Mesenchymal stem cell (in vitro differentiated cells and primary cell): ENCODE results near the gene DEGS2.

Experiments
- DNase-seq: peaks from one replicate; pipeline ENCODE4 v3.0.0-alpha.2; 2013
- H2AFZ ChIP-seq: one replicate; pipeline ENCODE4 v1.6.1; 2013; ENCODE audit warnings: low read depth, mild to moderate bottlenecking, control low read depth, inconsistent platforms, low read length, moderate library complexity
- H2AK5ac ChIP-seq: 2 replicates; pipeline ENCODE4 v1.6.1; 2013; ENCODE audit warnings: low read length, moderate library complexity, mild to moderate bottlenecking, inconsistent platforms; ENCODE audit not compliant: severe bottlenecking
- H2BK120ac ChIP-seq: one replicate; pipeline ENCODE4 v1.6.1; 2013; ENCODE audit warnings: low read depth, mild to moderate bottlenecking, inconsistent platforms, low read length, moderate library complexity
- H2BK12ac ChIP-seq, 2 experiments: one replicate each; pipeline ENCODE4 v1.6.1; 2013; ENCODE audit warnings: inconsistent platforms in 2 of 2, low read length in 2 of 2, mild to moderate bottlenecking in 2 of 2, moderate library complexity in 2 of 2, control low read depth in 1 of 2
- H2BK15ac ChIP-seq: one replicate; pipeline ENCODE4 v1.6.1; 2013; ENCODE audit warnings: mild to moderate bottlenecking, low read depth, inconsistent platforms; ENCODE audit not compliant: poor library complexity, severe bottlenecking
- H2BK5ac ChIP-seq: 2 replicates; pipeline ENCODE4 v1.6.1; 2013; ENCODE audit warnings: low read depth, mild to moderate bottlenecking, low read length, control low read depth, inconsistent platforms; ENCODE audit not compliant: poor library complexity, severe bottlenecking
- H3K14ac ChIP-seq, 2 experiments: one replicate each; pipeline ENCODE4 v1.6.1; 2013; ENCODE audit warnings: inconsistent platforms in 2 of 2, low read length in 2 of 2, control low read depth in 1 of 2, mild to moderate bottlenecking in 1 of 2, moderate library complexity in 1 of 2
- H3K18ac ChIP-seq, 2 experiments: one replicate each; pipeline ENCODE4 v1.6.1; 2013; ENCODE audit warnings: inconsistent platforms in 2 of 2, low read length in 2 of 2, control low read depth in 1 of 2, low read depth in 1 of 2, mild to moderate bottlenecking in 1 of 2
- H3K23ac ChIP-seq, 2 experiments: one replicate each; pipeline ENCODE4 v1.6.1; 2013; ENCODE audit warnings: inconsistent platforms in 2 of 2, low read length in 2 of 2, mild to moderate bottlenecking in 2 of 2, moderate library complexity in 2 of 2, control low read depth in 1 of 2
- H3K27ac ChIP-seq: 2 replicates; pipeline ENCODE4 v1.5.1; 2013; ENCODE audit warnings: mild to moderate bottlenecking, moderate library complexity, low read length, control low read depth, inconsistent platforms; ENCODE audit not compliant: poor library complexity, severe bottlenecking
- H3K27me3 ChIP-seq, 2 experiments: 2 replicates each; pipeline versions ENCODE4 v1.6.1 to v1.7.0; 2013; ENCODE audit warnings: low read length in 2 of 2, mild to moderate bottlenecking in 2 of 2, moderate library complexity in 2 of 2, control low read depth in 1 of 2, inconsistent platforms in 1 of 2; ENCODE audit not compliant: control insufficient read depth in 1 of 2, insufficient read depth in 1 of 2
- H3K36me3 ChIP-seq, 2 experiments: 2 replicates each; pipeline versions ENCODE4 v1.6.1 to v1.7.0; 2013; ENCODE audit warnings: low read length in 2 of 2, control low read depth in 1 of 2, inconsistent platforms in 1 of 2, low read depth in 1 of 2, mild to moderate bottlenecking in 1 of 2; ENCODE audit not compliant: insufficient read depth in 2 of 2, control insufficient read depth in 1 of 2
- H3K4ac ChIP-seq, 2 experiments: one replicate each; pipeline ENCODE4 v1.6.1; 2013; ENCODE audit warnings: inconsistent platforms in 2 of 2, low read length in 2 of 2, mild to moderate bottlenecking in 2 of 2, moderate library complexity in 2 of 2, control low read depth in 1 of 2, low read depth in 1 of 2
- H3K4me1 ChIP-seq: 2 replicates; pipeline ENCODE4 v1.6.1; 2013; ENCODE audit warnings: low read depth, low read length, control low read depth; ENCODE audit not compliant: control insufficient read depth, insufficient read depth
- H3K4me2 ChIP-seq: 2 replicates; pipeline ENCODE4 v1.6.1; 2013; ENCODE audit warnings: low read length, mild to moderate bottlenecking, inconsistent platforms; ENCODE audit not compliant: poor library complexity, severe bottlenecking
- H3K4me3 ChIP-seq, 2 experiments: 2 replicates each; pipeline versions ENCODE4 v1.5.1 to v1.7.0; 2013; ENCODE audit warnings: low read length in 2 of 2, mild to moderate bottlenecking in 2 of 2, control low read depth in 1 of 2, low read depth in 1 of 2; ENCODE audit not compliant: insufficient read depth in 1 of 2
- H3K79me1 ChIP-seq: replicated peaks from 2 replicates; pipeline ENCODE4 v1.6.1; 2013; ENCODE audit warnings: mild to moderate bottlenecking, control low read depth, low read length, inconsistent platforms; ENCODE audit not compliant: poor library complexity, severe bottlenecking
- H3K9ac ChIP-seq: 2 replicates; pipeline ENCODE4 v1.7.0; 2013; ENCODE audit warnings: mild to moderate bottlenecking, low read length, moderate library complexity
- H3K9me3 ChIP-seq: 2 replicates; pipeline ENCODE4 v1.7.0; 2013; ENCODE audit warnings: mild to moderate bottlenecking, low read length; ENCODE audit not compliant: control insufficient read depth
- H4K8ac ChIP-seq: one replicate; pipeline ENCODE4 v1.6.1; 2013; ENCODE audit warnings: inconsistent platforms, mild to moderate bottlenecking, low read length, moderate library complexity
- H4K91ac ChIP-seq: one replicate; pipeline ENCODE4 v1.6.1; 2013; ENCODE audit warnings: mild to moderate bottlenecking, low read length, inconsistent platforms
- WGBS: methylation state at CpG from one replicate; pipeline ENCODE4 v1.1.7; 2013; ENCODE audit warnings: mixed read lengths; 5-methylcytosine and 5-hydroxymethylcytosine counted together

DEGS2 gene

GRCh38 chr14:100138955-100139354 lies 20.5 kb downstream of the DEGS2 start:
- WGBS: 94% methylated on average over 13 of the region's 13 CpGs
- H3K79me1 ChIP-seq: no peaks in the 10 kb centered on the region
- peaks cover 30 to 72% of the 10 kb centered on the region in 2 experiments for H3K36me3 ChIP-seq
- no peak overlapping the region for H2AK5ac ChIP-seq
- H2AFZ ChIP-seq: no peak overlapping the region
- DNase-seq: no peak
- H2BK5ac ChIP-seq: no peak overlapping the region
- no peak overlapping the region for H3K9ac ChIP-seq
- peaks cover 13% of the 10 kb centered on the region for H3K4me1 ChIP-seq
- no peak overlapping the region for H3K23ac ChIP-seq
- no peak overlapping the region for H2BK12ac ChIP-seq
- no peaks in the 10 kb centered on the region for H3K9me3 ChIP-seq
- no peak overlapping the region for H2BK120ac ChIP-seq
- H4K91ac ChIP-seq: no peak overlapping the region
- no peak overlapping the region for H3K18ac ChIP-seq
- no peak overlapping the region for H2BK15ac ChIP-seq
- H4K8ac ChIP-seq: no peak overlapping the region
- H3K14ac ChIP-seq: no peak overlapping the region
- no peak overlapping the region for H3K4me3 ChIP-seq
- no peak overlapping the region for H3K4ac ChIP-seq
- no peaks in the 10 kb centered on the region for H3K27me3 ChIP-seq
- H3K27ac ChIP-seq: no peak overlapping the region
- H3K4me2 ChIP-seq: no peak overlapping the region

- Histone ChIP-seq H3K14ac (no peak overlapping the region), H2BK5ac (no peak overlapping the region), H3K4me1 (peaks cover 14% of the 10 kb centered on the region), H2BK120ac (no peak overlapping the region), H3K79me1 (no peaks in the 10 kb centered on the region), H2AFZ (no peak overlapping the region), H3K23ac (no peak overlapping the region), H3K9ac (no peak overlapping the region), H3K27me3 (no peaks in the 10 kb centered on the region), H3K4me2 (no peak overlapping the region), H4K91ac (no peak overlapping the region), H2BK15ac (no peak overlapping the region), H2BK12ac (no peak overlapping the region), H3K36me3 (peaks cover 29 to 71% of the 10 kb centered on the region in 2 experiments), H3K9me3 (no peaks in the 10 kb centered on the region), H3K18ac (no peak overlapping the region), H3K27ac (no peak overlapping the region), H4K8ac (no peak overlapping the region), H3K4me3 (no peak overlapping the region), H3K4ac (no peak overlapping the region), H2AK5ac (no peak overlapping the region)
- 86% methylated on average over 6 of the region's 8 CpGs for WGBS
- no peak for DNase-seq
Measured at GRCh38 chr14:100138082-100138787, 21.2 kb downstream of the DEGS2 start.

GRCh38 chr14:100137173-100137572 lies 22.3 kb downstream of the DEGS2 start:
- H2BK5ac ChIP-seq: no peak overlapping the region
- 93% methylated on average over 8 of the region's 8 CpGs for WGBS

GRCh38 chr14:100135784-100136183 lies 23.7 kb downstream of the DEGS2 start:
- Histone ChIP-seq H2AK5ac (no peak overlapping the region), H3K18ac (no peak overlapping the region), H3K4ac (no peak overlapping the region), H3K79me1 (no peaks in the 10 kb centered on the region), H2AFZ (no peak overlapping the region), H3K14ac (no peak overlapping the region), H4K8ac (no peak overlapping the region), H3K4me3 (no peak overlapping the region), H3K9ac (no peak overlapping the region), H2BK5ac (no peak overlapping the region), H2BK15ac (no peak overlapping the region), H3K27me3 (no peaks in the 10 kb centered on the region), H3K23ac (no peak overlapping the region), H3K4me1 (peaks cover 14% of the 10 kb centered on the region), H3K4me2 (no peak overlapping the region), H4K91ac (no peak overlapping the region), H3K27ac (no peak overlapping the region), H2BK12ac (no peak overlapping the region), H2BK120ac (no peak overlapping the region), H3K9me3 (no peaks in the 10 kb centered on the region), H3K36me3 (peaks cover 22 to 67% of the 10 kb centered on the region in 2 experiments)
- 85% methylated on average over 5 of the region's 5 CpGs for WGBS
- no peak for DNase-seq

More at GRCh38 chr14:100137173-100137572, 22.3 kb downstream of the DEGS2 start:
- peaks cover 16% of the 10 kb centered on the region for H3K4me1 ChIP-seq
- no peaks in the 10 kb centered on the region for H3K27me3 ChIP-seq
- H2AFZ ChIP-seq: no peak overlapping the region
- H3K18ac ChIP-seq: no peak overlapping the region
- H3K36me3 ChIP-seq: peaks cover 27 to 72% of the 10 kb centered on the region in 2 experiments
- H4K91ac ChIP-seq: no peak overlapping the region
- no peak overlapping the region for H4K8ac ChIP-seq
- no peak overlapping the region for H2AK5ac ChIP-seq
- no peak overlapping the region for H3K4me3 ChIP-seq
- H3K9ac ChIP-seq: no peak overlapping the region
- H2BK12ac ChIP-seq: no peak overlapping the region
- no peak overlapping the region for H3K4me2 ChIP-seq
- no peak overlapping the region for H3K4ac ChIP-seq
- no peak overlapping the region for H2BK120ac ChIP-seq
- no peaks in the 10 kb centered on the region for H3K9me3 ChIP-seq
- no peak overlapping the region for H3K14ac ChIP-seq
- no peak overlapping the region for H2BK15ac ChIP-seq
- H3K79me1 ChIP-seq: no peaks in the 10 kb centered on the region
- DNase-seq: no peak
- H3K23ac ChIP-seq: no peak overlapping the region
- H3K27ac ChIP-seq: no peak overlapping the region
